SK-N-SH treated with all-trans-retinoic acid at 6 μM for 48 hours (cell line): ENCODE results near the gene ASCL1.

Experiments used
- ATAC-seq: fragments of 200-7000 bp; cut with Tn5 transposase; 3 replicates; pipeline ENCODE4 v1.9.1; 2020; ENCODE audit warnings: mild to moderate bottlenecking, moderate library complexity
- ARNTL ChIP-seq: fragments of 450-650 bp; formaldehyde crosslinking; IDR thresholded peaks from 2 replicates; pipeline ENCODE4 v1.5.0; 2020; ENCODE audit warnings: low read depth, mild to moderate bottlenecking, moderate library complexity, borderline replicate concordance
- BACH2 ChIP-seq: fragments of 250-450 bp; sonication (Bioruptor Pico); IDR thresholded peaks from 2 replicates; pipeline ENCODE4 v1.9.0; 2021; ENCODE audit warnings: mild to moderate bottlenecking, borderline replicate concordance
- CREB5 ChIP-seq: fragments of 250-450 bp; sonication (Bioruptor Pico); IDR thresholded peaks from 2 replicates; pipeline ENCODE4 v1.5.1; 2020; ENCODE audit warnings: low read depth, mild to moderate bottlenecking, moderate library complexity
- CSDC2 ChIP-seq: fragments of 250-450 bp; sonication (Bioruptor Pico); IDR thresholded peaks from 2 replicates; pipeline ENCODE4 v1.5.0; 2020; ENCODE audit warnings: mild to moderate bottlenecking, moderate library complexity
- CSRNP3 ChIP-seq: fragments of 250-450 bp; sonication (Bioruptor Pico); IDR thresholded peaks from 2 replicates; pipeline ENCODE4 v1.5.1; 2021; ENCODE audit warnings: mild to moderate bottlenecking, moderate library complexity
- ISL1 ChIP-seq: fragments of 250-450 bp; sonication (Bioruptor Pico); IDR thresholded peaks from 2 replicates; pipeline ENCODE4 v2.1.2; 2022; ENCODE audit warnings: mild to moderate bottlenecking, moderate library complexity
- OSR1 ChIP-seq: fragments of 250-450 bp; sonication (Bioruptor Pico); IDR thresholded peaks from 2 replicates; pipeline ENCODE4 v1.8.0; 2022; ENCODE audit warnings: moderate library complexity, mild to moderate bottlenecking, inconsistent platforms
- PATZ1 ChIP-seq: fragments of 250-450 bp; sonication (Bioruptor Pico); IDR thresholded peaks from 2 replicates; pipeline ENCODE4 v1.8.0; 2020; ENCODE audit warnings: mild to moderate bottlenecking, moderate library complexity, borderline replicate concordance
- POU6F1 ChIP-seq: fragments of 250-450 bp; sonication (Bioruptor Pico); IDR thresholded peaks from 2 replicates; pipeline ENCODE4 v1.8.0; 2021; ENCODE audit warnings: low read depth, mild to moderate bottlenecking, moderate library complexity, borderline replicate concordance
- PPARA ChIP-seq: fragments of 250-450 bp; sonication (Bioruptor Pico); IDR thresholded peaks from 2 replicates; pipeline ENCODE4 v1.5.0; 2020; ENCODE audit warnings: mild to moderate bottlenecking, borderline replicate concordance
- RARB ChIP-seq: fragments of 250-450 bp; sonication (Bioruptor Pico); IDR thresholded peaks from 2 replicates; pipeline ENCODE4 v1.8.0; 2021; ENCODE audit warnings: mild to moderate bottlenecking, moderate library complexity
- SNAI2 ChIP-seq: fragments of 250-450 bp; sonication (Bioruptor Pico); IDR thresholded peaks from 2 replicates; pipeline ENCODE4 v1.5.0; 2020; ENCODE audit warnings: mild to moderate bottlenecking, moderate library complexity
- TCF4 ChIP-seq: fragments of 250-450 bp; sonication (Bioruptor Pico); IDR thresholded peaks from 2 replicates; pipeline ENCODE4 v1.8.0; 2021; ENCODE audit warnings: mild to moderate bottlenecking, moderate library complexity, borderline replicate concordance
- TSHZ2 ChIP-seq: fragments of 250-450 bp; sonication (Bioruptor Pico); IDR thresholded peaks from 2 replicates; pipeline ENCODE4 v1.5.0; 2020; ENCODE audit warnings: mild to moderate bottlenecking, moderate library complexity
- ZC3H10 ChIP-seq: fragments of 250-450 bp; sonication (Bioruptor Pico); IDR thresholded peaks from 2 replicates; pipeline ENCODE4 v1.5.1; 2021; ENCODE audit warnings: mild to moderate bottlenecking, moderate library complexity
- ZFP30 ChIP-seq: fragments of 450-650 bp; formaldehyde crosslinking; IDR thresholded peaks from 2 replicates; pipeline ENCODE4 v1.5.0; 2022; ENCODE audit warnings: mild to moderate bottlenecking, moderate library complexity
- ZNF565 ChIP-seq: fragments of 450-650 bp; formaldehyde crosslinking; conservative IDR thresholded peaks from 2 replicates; pipeline ENCODE4 v1.5.0; 2020; ENCODE audit warnings: low read depth, mild to moderate bottlenecking, moderate library complexity
- ZNF8 ChIP-seq: fragments of 450-650 bp; formaldehyde crosslinking; IDR thresholded peaks from 2 replicates; pipeline ENCODE4 v1.5.0; 2020; ENCODE audit warnings: mild to moderate bottlenecking, moderate library complexity

The ASCL1 gene

GRCh38 chr12:102956738-102957327, 641 bp upstream of the ASCL1 start:
- TF ChIP-seq SNAI2 (CRISPR knock-in tag) (no peak), PPARA (CRISPR knock-in tag) (no peak), CSDC2 (no peak), TSHZ2 (CRISPR knock-in tag) (no peak), BACH2 (CRISPR knock-in tag) (no peak), TCF4 (CRISPR knock-in tag) (no peak), ZFP30 (CRISPR knock-in tag) (no peak), PATZ1 (CRISPR knock-in tag) (no peak), ZC3H10 (CRISPR knock-in tag) (no peak), ISL1 (CRISPR knock-in tag) (no peak), ARNTL (no peak), POU6F1 (no peak), OSR1 (CRISPR knock-in tag) (no peak), ZNF8 (no peak)
- ATAC-seq: no peak

GRCh38 chr12:102958073-102958829, 777 bp downstream of the ASCL1 start:
- peak; percentile 57 for ATAC-seq
- no peak for TF ChIP-seq CSDC2
- no peak for TF ChIP-seq ISL1 (CRISPR knock-in tag)
- no peak for TF ChIP-seq TSHZ2 (CRISPR knock-in tag)
- no peak for TF ChIP-seq RARB (CRISPR knock-in tag)
- no peak for TF ChIP-seq ZNF565 (CRISPR knock-in tag)

- no peak for TF ChIP-seq OSR1 (CRISPR knock-in tag)
- no peak for TF ChIP-seq RARB (CRISPR knock-in tag)
- no peak for TF ChIP-seq CSRNP3
- no peak for TF ChIP-seq CREB5 (CRISPR knock-in tag)
- no peak for TF ChIP-seq ZNF8
- ATAC-seq: no peak
Measured at GRCh38 chr12:102958830-102959176, 1.3 kb downstream of the ASCL1 start.
